Measurements from ENCODE around the gene NPR1.

NPR1 gene

DNA sequence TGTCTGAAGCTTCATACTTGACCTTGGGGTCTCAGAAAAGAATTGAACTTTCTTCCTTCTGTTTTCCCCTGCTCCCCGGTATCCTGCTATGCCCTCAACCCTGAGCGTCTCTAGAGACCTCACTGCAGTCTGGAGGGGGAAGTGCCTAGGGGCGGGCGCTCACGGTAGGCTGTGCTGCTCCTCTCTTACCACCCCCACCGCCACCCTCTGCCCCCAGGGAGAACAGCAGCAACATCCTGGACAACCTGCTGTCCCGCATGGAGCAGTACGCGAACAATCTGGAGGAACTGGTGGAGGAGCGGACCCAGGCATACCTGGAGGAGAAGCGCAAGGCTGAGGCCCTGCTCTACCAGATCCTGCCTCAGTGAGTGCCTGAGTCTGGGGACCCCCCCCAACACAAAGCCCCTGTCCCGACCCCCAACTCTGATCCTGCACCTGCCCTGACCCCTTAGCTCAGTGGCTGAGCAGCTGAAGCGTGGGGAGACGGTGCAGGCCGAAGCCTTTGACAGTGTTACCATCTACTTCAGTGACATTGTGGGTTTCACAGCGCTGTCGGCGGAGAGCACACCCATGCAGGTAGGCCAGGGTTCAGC is 10.3 kb downstream of the NPR1 start:
- no peak overlapping the region for H3K27ac ChIP-seq (ENCODE audit: low read depth, low read length)
- H3K9me2 ChIP-seq (replicated peaks; ENCODE audit: control insufficient read depth, low read length), result no peaks in the 10 kb centered on the region
- H3F3A ChIP-seq (ENCODE audit: control insufficient read depth, insufficient read depth), result no peaks in the 10 kb centered on the region
- no peaks in the 10 kb centered on the region for H4K20me1 ChIP-seq (ENCODE audit: control insufficient read depth, insufficient read depth, low read depth, low read length)
- H3K4me3 ChIP-seq (ENCODE audit: low read length), result no peak overlapping the region
- peaks cover 19% of the 10 kb centered on the region for H3K27me3 ChIP-seq (ENCODE audit: control insufficient read depth, low read length)
- no peaks in the 10 kb centered on the region for H3K79me2 ChIP-seq (ENCODE audit: control insufficient read depth, low read length)
- no peak overlapping the region for H3K4me2 ChIP-seq (ENCODE audit: low read length)
- TF ChIP-seq CTCF (IDR thresholded peaks at IDR 0.05; ENCODE audit: low read depth, low read length, poor library complexity, severe bottlenecking), result no peak
- no peak for TF ChIP-seq EZH2phosphoT487 (IDR thresholded peaks at IDR 0.05; ENCODE audit: borderline replicate concordance, low read length)
- H3K9me3 ChIP-seq (ENCODE audit: control insufficient read depth, insufficient read depth, low read length), result no peaks in the 10 kb centered on the region
- no peaks in the 10 kb centered on the region for H3K36me3 ChIP-seq (ENCODE audit: control insufficient read depth, low read length)
- peaks cover 11% of the 10 kb centered on the region; the same call in 1 of the 2 replicates for H3K4me1 ChIP-seq (ENCODE audit: control insufficient read depth, low read length)

GRCh38 chr1:153693466-153693865 is 15.0 kb downstream of the NPR1 start:
- TF ChIP-seq CTCF (IDR thresholded peaks at IDR 0.05; ENCODE audit: low read depth, low read length, poor library complexity, severe bottlenecking) (no peak), EZH2phosphoT487 (IDR thresholded peaks at IDR 0.05; ENCODE audit: borderline replicate concordance, low read length) (no peak)
- Histone ChIP-seq H3K36me3 (ENCODE audit: control insufficient read depth, low read length) (no peaks in the 10 kb centered on the region), H3K27ac (ENCODE audit: low read depth, low read length) (no peak overlapping the region), H4K20me1 (ENCODE audit: control insufficient read depth, insufficient read depth, low read depth, low read length) (no peaks in the 10 kb centered on the region), H3K9me2 (replicated peaks; ENCODE audit: control insufficient read depth, low read length) (no peaks in the 10 kb centered on the region), H3F3A (ENCODE audit: control insufficient read depth, insufficient read depth) (no peaks in the 10 kb centered on the region), H3K4me1 (ENCODE audit: control insufficient read depth, low read length) (peaks cover 11% of the 10 kb centered on the region; the same call in 1 of the 2 replicates), H3K9me3 (ENCODE audit: control insufficient read depth, insufficient read depth, low read length) (no peaks in the 10 kb centered on the region), H3K4me3 (ENCODE audit: low read length) (no peak overlapping the region), H3K27me3 (ENCODE audit: control insufficient read depth, low read length) (no peaks in the 10 kb centered on the region), H3K4me2 (ENCODE audit: low read length) (no peak overlapping the region), H3K79me2 (ENCODE audit: control insufficient read depth, low read length) (no peaks in the 10 kb centered on the region)

DNA sequence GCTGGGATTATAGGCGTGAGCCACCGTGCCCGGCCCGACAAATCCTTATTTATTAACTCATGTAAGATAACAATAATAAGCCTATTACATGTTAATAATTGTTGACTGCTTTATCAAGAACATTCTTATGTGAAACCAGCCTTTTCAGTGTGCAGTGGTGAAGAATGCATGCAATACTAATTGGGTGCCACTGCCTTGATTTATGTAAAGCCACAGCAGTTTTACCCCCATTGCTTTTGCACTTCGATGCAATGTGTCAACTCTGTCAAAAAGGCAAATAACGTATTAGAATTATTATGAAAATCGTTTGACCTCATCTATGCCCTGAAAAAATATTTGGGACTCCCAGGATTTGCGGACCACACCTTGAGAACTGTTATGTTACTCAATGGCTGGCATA is 18.3 kb downstream of the NPR1 start:
- no peaks in the 10 kb centered on the region for H3K36me3 ChIP-seq (ENCODE audit: control insufficient read depth, low read length)
- H3K4me2 ChIP-seq (ENCODE audit: low read length), result no peak overlapping the region
- H3F3A ChIP-seq (ENCODE audit: control insufficient read depth, insufficient read depth), result no peaks in the 10 kb centered on the region
- no peaks in the 10 kb centered on the region for H3K9me2 ChIP-seq (replicated peaks; ENCODE audit: control insufficient read depth, low read length)
- no peaks in the 10 kb centered on the region for H3K79me2 ChIP-seq (ENCODE audit: control insufficient read depth, low read length)
- no peaks in the 10 kb centered on the region for H3K27me3 ChIP-seq (ENCODE audit: control insufficient read depth, low read length)
- 0 out of 2 replicates have a peak, but pooled peaks cover 2% of the 10 kb centered on the region for H3K4me1 ChIP-seq (ENCODE audit: control insufficient read depth, low read length)
- TF ChIP-seq EZH2phosphoT487 (IDR thresholded peaks at IDR 0.05; ENCODE audit: borderline replicate concordance, low read length) (no peak), CTCF (IDR thresholded peaks at IDR 0.05; ENCODE audit: low read depth, low read length, poor library complexity, severe bottlenecking) (no peak)
- no peak overlapping the region for H3K27ac ChIP-seq (ENCODE audit: low read depth, low read length)
- no peaks in the 10 kb centered on the region for H4K20me1 ChIP-seq (ENCODE audit: control insufficient read depth, insufficient read depth, low read depth, low read length)
- H3K9me3 ChIP-seq (ENCODE audit: control insufficient read depth, insufficient read depth, low read length), result no peaks in the 10 kb centered on the region
- H3K4me3 ChIP-seq (ENCODE audit: low read length), result no peak overlapping the region
